Kidney glomerular epithelial cell (primary cell): ENCODE measurements around the gene VDAC1.

Experiments used
- DNase-seq: peaks from one replicate; lab custom pipeline; 2025; lab: John Stamatoyannopoulos, UW

Gene VDAC1

GRCh38 chr5:133926489-133927299 is 78.1 kb downstream of the VDAC1 start:
- peak; percentile 13 for DNase-seq

GRCh38 chr5:133925866-133926488 is 78.8 kb downstream of the VDAC1 start:
- DNase-seq = no peak

GRCh38 chr5:133925269-133925668 is 79.5 kb downstream of the VDAC1 start:
- no peak for DNase-seq

GRCh38 chr5:133924221-133924920 is 80.4 kb downstream of the VDAC1 start:
- no peak for DNase-seq

GRCh38 chr5:133921979-133922378 is 82.8 kb downstream of the VDAC1 start:
- no peak for DNase-seq
